A549 (cell line): ENCODE measurements around the gene TARDBP. TPM values are rescaled to one million over a fixed set of nuclear protein-coding genes. Genes with fewer than 3 reads are reported as not detected.

Experiments used
- ATAC-seq, 2 experiments: fragments of 200-7000 bp in 1 of 2; fragments of >200 bp in 1 of 2; cut with Nextera tagmentation in 1 of 2; cut with Tn5 transposase in 1 of 2; 3 replicates each; pipeline versions ENCODE4 v1.8.0 to v1.9.1; 2018 to 2020; ENCODE audit warnings: mild to moderate bottlenecking in 1 of 2, moderate library complexity in 1 of 2
- CTCF ChIA-PET: fragments of 300-600 bp; sonication (Branson Sonifier 250); formaldehyde crosslinking; extraction: SDS; loops from one replicate; lab custom pipeline; 2021; ENCODE audit warnings: antibody characterized with exemption, inconsistent platforms; lab: Yijun Ruan, JAX
- POLR2A ChIA-PET: fragments of 350-600 bp; formaldehyde crosslinking; extraction: SDS; loops from one replicate; lab custom pipeline; 2021; ENCODE audit warnings: antibody characterized with exemption, inconsistent platforms; lab: Yijun Ruan, JAX
- DNase-seq, 2 experiments: peaks; one replicate each; pipeline versions ENCODE4 v3.0.0 to v3.0.0-alpha.2; 2011 to 2016; ENCODE audit warnings: low read depth in 1 of 2, low spot score in 1 of 2
- FAIRE-seq: peaks from 2 replicates; lab custom pipeline; 2011; peaks lifted over from hg19 to GRCh38; lab: Jason Lieb, UNC
- H3K27ac ChIP-seq, 2 experiments: fragments of >200 bp; sonication (Bioruptor Twin); formaldehyde crosslinking; 3 replicates each; pipeline ENCODE4 v1.5.1; 2016 to 2017
- H3K4me1 ChIP-seq: fragments of >200 bp; sonication (Bioruptor Twin); formaldehyde crosslinking; 3 replicates; pipeline ENCODE4 v1.6.1; 2016
- H3K4me2 ChIP-seq: fragments of >200 bp; sonication (Bioruptor Twin); formaldehyde crosslinking; 3 replicates; pipeline ENCODE4 v1.6.1; 2016
- H3K4me3 ChIP-seq: fragments of >200 bp; sonication (Bioruptor Twin); formaldehyde crosslinking; 3 replicates; pipeline ENCODE4 v1.5.1; 2016
- H3K9me3 ChIP-seq: fragments of >200 bp; sonication (Bioruptor Twin); formaldehyde crosslinking; 3 replicates; pipeline ENCODE4 v1.6.1; 2016
- BCL3 ChIP-seq: fragments of >200 bp; sonication (Bioruptor Twin); formaldehyde crosslinking; IDR thresholded peaks from 3 replicates; pipeline ENCODE4 v1.6.1; 2016
- BHLHE40 ChIP-seq: IDR thresholded peaks from 2 replicates; pipeline ENCODE4 v1.6.1; 2012; ENCODE audit warnings: low read depth, low read length, inconsistent platforms
- CEBPB ChIP-seq, 2 experiments: fragments of >200 bp in 1 of 2; sonication (Bioruptor Twin) in 1 of 2; formaldehyde crosslinking in 1 of 2; IDR thresholded peaks; 2 replicates each; pipeline ENCODE4 v1.6.1; 2012 to 2016
- CHD2 ChIP-seq: fragments of 150-350 bp; IDR thresholded peaks from 2 replicates; pipeline ENCODE4 v1.6.1; 2014; ENCODE audit warnings: low read length; ENCODE audit not compliant: partially characterized antibody
- GATA3 ChIP-seq: IDR thresholded peaks from 2 replicates; pipeline ENCODE4 v1.6.1; 2012; ENCODE audit warnings: borderline replicate concordance
- HDAC2 ChIP-seq: fragments of 200-600 bp; sonication (generic); IDR thresholded peaks from 2 replicates; pipeline ENCODE4 v1.6.1; 2016
- JUN ChIP-seq, 2 experiments: fragments of >200 bp; sonication (Bioruptor Twin); formaldehyde crosslinking; IDR thresholded peaks; 2 replicates in 1 of 2; 3 replicates in 1 of 2; pipeline ENCODE4 v1.6.1; 2016 to 2017
- KDM5A ChIP-seq: fragments of 200-600 bp; sonication (generic); IDR thresholded peaks from 2 replicates; pipeline ENCODE4 v1.6.1; 2016; ENCODE audit warnings: antibody characterized with exemption, mild to moderate bottlenecking
- MAX ChIP-seq: IDR thresholded peaks from 2 replicates; pipeline ENCODE4 v1.6.1; 2012
- NPAS2 ChIP-seq: fragments of 250-450 bp; sonication (Bioruptor Pico); IDR thresholded peaks from 2 replicates; pipeline ENCODE4 v1.8.0; 2022; ENCODE audit warnings: mild to moderate bottlenecking, moderate library complexity, borderline replicate concordance
- PBX3 ChIP-seq: IDR thresholded peaks from 2 replicates; pipeline ENCODE4 v1.6.1; 2012
- PHF8 ChIP-seq: fragments of 200-600 bp; sonication (generic); IDR thresholded peaks from 2 replicates; pipeline ENCODE4 v1.6.1; 2016; ENCODE audit warnings: low read depth, mild to moderate bottlenecking, antibody characterized with exemption, moderate library complexity, borderline replicate concordance
- POLR2A ChIP-seq: IDR thresholded peaks from 2 replicates; pipeline ENCODE4 v1.6.1; 2012; ENCODE audit warnings: mild to moderate bottlenecking, low read length
- RCOR1 ChIP-seq: fragments of 150-350 bp; IDR thresholded peaks from 2 replicates; pipeline ENCODE4 v1.6.1; 2014; ENCODE audit warnings: antibody characterized with exemption, low read length, low read depth
- REST ChIP-seq: fragments of 200-600 bp; sonication (generic); IDR thresholded peaks from 2 replicates; pipeline ENCODE4 v1.6.1; 2016; ENCODE audit warnings: antibody characterized with exemption, mild to moderate bottlenecking, moderate library complexity
- TP53 ChIP-seq: fragments of 250-450 bp; sonication (Bioruptor Pico); IDR thresholded peaks from 2 replicates; pipeline ENCODE4 v1.5.0; 2021; ENCODE audit warnings: mild to moderate bottlenecking, moderate library complexity
- USF2 ChIP-seq: fragments of 450-650 bp; IDR thresholded peaks from 2 replicates; pipeline ENCODE4 v1.6.1; 2014; ENCODE audit warnings: antibody characterized with exemption
- ZFP36 ChIP-seq: fragments of 450-650 bp; IDR thresholded peaks from 2 replicates; pipeline ENCODE4 v1.6.1; 2014; ENCODE audit warnings: borderline replicate concordance; ENCODE audit not compliant: partially characterized antibody
- ZNF302 ChIP-seq: fragments of 250-450 bp; sonication (Bioruptor Pico); IDR thresholded peaks from 2 replicates; pipeline ENCODE4 v1.9.0; 2021; ENCODE audit warnings: inconsistent platforms, mild to moderate bottlenecking, moderate library complexity
- WGBS: methylation state at CpG from one replicate; pipeline ENCODE4 v1.1.6; 2017; ENCODE audit errors: missing lambda C conversion rate; 5-methylcytosine and 5-hydroxymethylcytosine counted together
- polyA minus RNA-seq: library from RNA; depleted of rRNA, polyadenylated mRNA; stranded (reverse); fragments of >200 nt; gene quantifications from 2 replicates; pipeline ENCODE4 v1.2.3, GENCODE V29; 2011; rRNA and poly(A)+ RNA removed
- polyA plus RNA-seq, 4 experiments: library from polyadenylated mRNA; depleted of rRNA in 3 of 4; stranded (reverse); fragments of >200 nt; fragmentation: RNase III in 1 of 4; extraction: RNeasy Plus Mini Kit Qiagen cat#74134 plus additional on column Dnase treatment in 1 of 4; gene quantifications; 2 replicates in 3 of 4; 3 replicates in 1 of 4; pipeline ENCODE4 v1.2.3, GENCODE V29; 2011 to 2017

TARDBP gene
- 219 and 299 TPM in 2 replicates for polyA plus RNA-seq (2011; rRNA removed)
- polyA plus RNA-seq (2012; cell fraction: cytosol; rRNA removed), result 162 and 197 TPM in 2 replicates
- 71.2 and 117 TPM in 2 replicates for polyA plus RNA-seq (2012; cell fraction: nucleus; rRNA removed)
- 245 to 264 TPM (median 264 TPM) in 3 replicates for polyA plus RNA-seq (2017; fragmentation: RNase III; extraction: RNeasy Plus Mini Kit Qiagen cat#74134 plus additional on column Dnase treatment)
- 83.7 and 84.1 TPM in 2 replicates for polyA minus RNA-seq

- ChIA-PET CTCF (interaction anchor here (0.6 kb wide), 1 partner anchor 514 kb away, joined by 3 read pairs; no protein-coding TSS in a partner anchor), POLR2A (interaction anchor here (0.6 to 1.1 kb wide), 4 partner anchors 12 to 111 kb away, joined by 3 to 5 read pairs (median 4); no protein-coding TSS in a partner anchor)
- Histone ChIP-seq H3K4me2 (peak within 1 kb of the TSS; percentile 93), H3K4me3 (peak within 1 kb of the TSS; percentile 83), H3K4me1 (peaks cover 24% of the 10 kb centered on the region), H3K9me3 (no peaks in the 10 kb centered on the region), H3K27ac (peak within 1 kb of the TSS; percentile 94 to 99)
- peak; percentile 68 for TF ChIP-seq POLR2A
- TF ChIP-seq KDM5A, result peak; percentile 71
- TF ChIP-seq USF2, result no peak
- TF ChIP-seq CHD2, result peak; percentile 84
- TF ChIP-seq PHF8, result peak; percentile 98
- TF ChIP-seq BCL3, result peak; percentile 17; the same call in 1 of the 3 replicates
- TF ChIP-seq REST, result peak; percentile 74
- peak; percentile 63 for TF ChIP-seq MAX
- TF ChIP-seq PBX3, result no peak
- peak; percentile 58 to 80; a peak in 3 of 5 replicates for TF ChIP-seq JUN (IDR thresholded peaks at IDR 0.05)
- no peak for TF ChIP-seq HDAC2
- no peak for TF ChIP-seq TP53
- peak; percentile 90 for TF ChIP-seq GATA3
- no peak for TF ChIP-seq ZNF302 (CRISPR knock-in tag)
- peak; percentile 68 for TF ChIP-seq BHLHE40
- 0% methylated on average over 7 of the region's 94 CpGs for WGBS
- FAIRE-seq, result no peak
- peak; percentile 92 to 95 for ATAC-seq
- peak; percentile 84 to 88 for DNase-seq
These were observed at the start of gene TARDBP for GRCh38 chr1:11012260-11013159. Gene TARDBP (plus strand): TSS chr1:11012654. CDS start chr1:11013728, 1,074 bp downstream.

GRCh38 chr1:10965546-10966226 is 46.8 kb upstream of the TARDBP start:
- no peak for DNase-seq
- Histone ChIP-seq H3K4me3 (no peak overlapping the region), H3K9me3 (no peaks in the 10 kb centered on the region), H3K27ac (no peak overlapping the region), H3K4me1 (no peaks in the 10 kb centered on the region), H3K4me2 (no peak overlapping the region)
- ATAC-seq, result no peak
- WGBS, result 47% methylated on average over 10 of the region's 10 CpGs
- CTCF ChIA-PET, result no interaction called here
- POLR2A ChIA-PET, result no interaction called here
- TF ChIP-seq RCOR1 (no peak), NPAS2 (CRISPR knock-in tag) (no peak), ZFP36 (peak; percentile 79), CEBPB (IDR thresholded peaks at IDR 0.05) (0 out of 4 replicates have a peak, but pooled peaks of 1 of the 2 experiments have one; percentile 41)
- no peak for FAIRE-seq
